NCI-H2196 treated with DMSO at 0.1 percent for 48 hours (cell line): ENCODE measurements around the gene ALAS2.
A peak's percentile ranks its signal among the peaks of the same experiment; 100 is the strongest.
"Not testable (repeated sequence)": the region's sequence is repeated elsewhere in the genome, so short reads cannot be mapped to it uniquely, and the experiment has no call there.

Experiments used
- DNase-seq: peaks from one replicate; lab custom pipeline; 2025; ENCODE audit not compliant: unreplicated experiment; lab: John Stamatoyannopoulos, UW

Gene ALAS2

GRCh38 chrX:55030271-55031205 lies at the start of gene ALAS2:
Gene ALAS2 (minus strand): TSS chrX:55030977. CDS start chrX:55026000, 4,977 bp downstream.
- DNase-seq = no peak

GRCh38 chrX:55074851-55075467 lies 44.2 kb upstream of the ALAS2 start, which contains the start of gene PAGE2B:
Gene PAGE2B (plus strand): TSS chrX:55075030. CDS start chrX:55076042, 1,012 bp downstream.
- no peak for DNase-seq

- DNase-seq = no peak
Observed at GRCh38 chrX:55072286-55072685, 41.5 kb upstream of the ALAS2 start.

GRCh38 chrX:55067180-55067579 lies 36.4 kb upstream of the ALAS2 start:
- DNase-seq = not testable (repeated sequence)

- DNase-seq = peak; percentile 13
Observed at GRCh38 chrX:55057675-55058249, 27.0 kb upstream of the ALAS2 start.

- peak; percentile 4 for DNase-seq
Observed at GRCh38 chrX:55056820-55057674, 26.3 kb upstream of the ALAS2 start.

GRCh38 chrX:55050599-55050998 lies 19.8 kb upstream of the ALAS2 start:
- not testable (repeated sequence) for DNase-seq

GRCh38 chrX:55041514-55041913 lies 10.7 kb upstream of the ALAS2 start:
- no peak for DNase-seq

GRCh38 chrX:55039471-55039870 lies 8.7 kb upstream of the ALAS2 start:
- DNase-seq = no peak

- no peak for DNase-seq
Observed at GRCh38 chrX:55033429-55033828, 2.7 kb upstream of the ALAS2 start.

GRCh38 chrX:55029291-55029690 lies 1.5 kb downstream of the ALAS2 start:
- DNase-seq = no peak

GRCh38 chrX:55028611-55029010 lies 2.2 kb downstream of the ALAS2 start:
- DNase-seq = no peak

GRCh38 chrX:55028040-55028439 lies 2.7 kb downstream of the ALAS2 start:
- no peak for DNase-seq

GRCh38 chrX:55026840-55027239 lies 3.9 kb downstream of the ALAS2 start:
- no peak for DNase-seq

GRCh38 chrX:55026143-55026542 lies 4.6 kb downstream of the ALAS2 start:
- no peak for DNase-seq

GRCh38 chrX:55014897-55015299 lies 15.9 kb downstream of the ALAS2 start:
- no peak for DNase-seq

GRCh38 chrX:55011294-55011693 lies 19.5 kb downstream of the ALAS2 start:
- DNase-seq = no peak

- DNase-seq = no peak
Observed at GRCh38 chrX:55008571-55009358, 22.0 kb downstream of the ALAS2 start.

- no peak for DNase-seq
Observed at GRCh38 chrX:55007656-55008055, 23.1 kb downstream of the ALAS2 start.
